HCT116 (cell line): ENCODE results near the gene OGDHL. TPM values are rescaled to one million over a fixed set of nuclear protein-coding genes. Genes with fewer than 3 reads are reported as not detected.

ENCODE experiments used
- ATAC-seq: fragments of 200-7000 bp; cut with Tn5 transposase; 2 replicates; pipeline ENCODE4 v1.9.1; 2020; ENCODE audit warnings: mild to moderate bottlenecking, moderate library complexity
- BruUV-seq: library from RNA; stranded (reverse); fragments of 400-500 nt; replicated peaks from 2 replicates; lab custom pipeline; 2021; lab: Mats Ljungman, UMichigan
- CTCF ChIA-PET: fragments of 300-600 bp; sonication (Branson Sonifier 250); formaldehyde crosslinking; loops from one replicate; lab custom pipeline; 2021; ENCODE audit warnings: antibody characterized with exemption; lab: Charles Lee
- POLR2A ChIA-PET: fragments of 300-600, 350-600 bp; sonication (Branson Sonifier 250); formaldehyde crosslinking; loops from one replicate; lab custom pipeline; 2021; ENCODE audit warnings: antibody characterized with exemption; lab: Charles Lee
- RAD21 ChIA-PET, 2 experiments: fragments of 300-600 bp; sonication (Branson Sonifier 250); formaldehyde crosslinking; loops; one replicate each; lab custom pipeline; 2023; ENCODE audit warnings: low total read pairs in 2 of 2; ENCODE audit not compliant: uncharacterized antibody in 2 of 2, unreplicated experiment in 2 of 2, low non-redundant PET in 1 of 2; lab: Charles Lee
- DNase-seq: peaks from one replicate; pipeline ENCODE4 v3.0.0-alpha.2; 2010; ENCODE audit warnings: low read depth, low spot score
- H2AFZ ChIP-seq: fragments of 200-600 bp; shearing (Covaris generic), sonication (generic); 2 replicates; pipeline ENCODE4 v1.6.1; 2017; ENCODE audit warnings: low read depth, mixed run types, mixed read lengths, antibody characterized with exemption, low read length; ENCODE audit not compliant: poor library complexity, severe bottlenecking
- H3K27ac ChIP-seq: 2 replicates; pipeline ENCODE4 v1.5.1; 2012; ENCODE audit warnings: low read depth, low read length
- H3K27me3 ChIP-seq: fragments of 200-600 bp; sonication (generic); 2 replicates; pipeline ENCODE4 v1.6.1; 2016; ENCODE audit warnings: mixed run types, low read length, mixed read lengths; ENCODE audit not compliant: insufficient read depth
- H3K36me3 ChIP-seq, 2 experiments: fragments of 200-500 bp in 1 of 2; fragments of 200-600 bp in 1 of 2; sonication (Bioruptor generic) in 1 of 2; sonication (generic) in 1 of 2; 2 replicates each; pipeline versions ENCODE4 v1.5.1 to v1.6.1; 2014 to 2016; ENCODE audit warnings: low read length in 2 of 2, inconsistent platforms in 1 of 2, mixed read lengths in 1 of 2, mixed run types in 1 of 2; ENCODE audit not compliant: insufficient read depth in 2 of 2, control insufficient read depth in 1 of 2
- H3K4me1 ChIP-seq, 2 experiments: fragments of 200-600 bp in 1 of 2; sonication (generic) in 1 of 2; 2 replicates each; pipeline versions ENCODE4 v1.5.1 to v1.6.1; 2012 to 2017; ENCODE audit warnings: low read length in 2 of 2, inconsistent platforms in 1 of 2, mild to moderate bottlenecking in 1 of 2, mixed read lengths in 1 of 2, mixed run types in 1 of 2, moderate library complexity in 1 of 2; ENCODE audit not compliant: insufficient read depth in 2 of 2, control insufficient read depth in 1 of 2
- H3K4me2 ChIP-seq: fragments of 200-600 bp; sonication (generic); 2 replicates; pipeline ENCODE4 v1.6.1; 2017; ENCODE audit warnings: mixed run types, low read length, mixed read lengths
- H3K4me3 ChIP-seq, 2 experiments: fragments of 200-600 bp in 1 of 2; sonication (generic) in 1 of 2; replicated peaks in 1 of 2; 2 replicates each; pipeline ENCODE4 v1.5.1; 2011 to 2016; ENCODE audit warnings: low read length in 2 of 2, control low read depth in 1 of 2, low read depth in 1 of 2, mild to moderate bottlenecking in 1 of 2, mixed read lengths in 1 of 2, mixed run types in 1 of 2
- H3K79me2 ChIP-seq: fragments of 200-600 bp; sonication (generic); 2 replicates; pipeline ENCODE4 v1.6.1; 2017; ENCODE audit warnings: mild to moderate bottlenecking, mixed run types, low read length, moderate library complexity, mixed read lengths; ENCODE audit not compliant: insufficient read depth
- H3K9ac ChIP-seq: fragments of 200-600 bp; sonication (generic); 2 replicates; pipeline ENCODE4 v1.6.1; 2016; ENCODE audit warnings: low read length, mixed read lengths
- H3K9me2 ChIP-seq: fragments of 200-600 bp; sonication (generic), shearing (Covaris generic); 2 replicates; pipeline ENCODE4 v1.6.1; 2017; ENCODE audit warnings: mixed run types, mild to moderate bottlenecking, moderate library complexity; ENCODE audit not compliant: insufficient read depth
- H3K9me3 ChIP-seq, 2 experiments: fragments of 200-500 bp in 1 of 2; fragments of 200-600 bp in 1 of 2; sonication (Bioruptor generic) in 1 of 2; sonication (generic) in 1 of 2; 2 replicates each; pipeline ENCODE4 v1.6.1; 2014 to 2017; ENCODE audit warnings: low read length in 2 of 2, mixed read lengths in 2 of 2, inconsistent platforms in 1 of 2, low read depth in 1 of 2, mild to moderate bottlenecking in 1 of 2, mixed run types in 1 of 2, moderate library complexity in 1 of 2; ENCODE audit not compliant: control insufficient read depth in 1 of 2, insufficient read depth in 1 of 2
- H4K20me1 ChIP-seq: fragments of 200-600 bp; sonication (generic), shearing (Covaris generic); 2 replicates; pipeline ENCODE4 v1.6.1; 2017; ENCODE audit warnings: mixed run types, mild to moderate bottlenecking, moderate library complexity; ENCODE audit not compliant: insufficient read depth
- CEBPB ChIP-seq: IDR thresholded peaks from 2 replicates; pipeline ENCODE4 v1.6.1; 2012; ENCODE audit warnings: low read depth
- EZH2 ChIP-seq: fragments of 200-600 bp; sonication (generic); IDR thresholded peaks from 2 replicates; pipeline ENCODE4 v1.6.1; 2017; ENCODE audit warnings: antibody characterized with exemption, mixed run types
- MAX ChIP-seq: IDR thresholded peaks from 2 replicates; pipeline ENCODE4 v1.6.1; 2012
- POLR2AphosphoS5 ChIP-seq: IDR thresholded peaks from 2 replicates; pipeline ENCODE4 v1.6.1; 2011; ENCODE audit warnings: mild to moderate bottlenecking, low read depth, low read length, moderate library complexity
- RAD21 ChIP-seq: IDR thresholded peaks from 2 replicates; pipeline ENCODE4 v1.6.1; 2012; ENCODE audit warnings: low read depth, mild to moderate bottlenecking
- REST ChIP-seq: IDR thresholded peaks from 2 replicates; pipeline ENCODE4 v1.6.1; 2012; ENCODE audit warnings: low read depth
- SIN3A ChIP-seq: IDR thresholded peaks from 2 replicates; pipeline ENCODE4 v1.6.1; 2012; ENCODE audit warnings: low read depth
- SP1 ChIP-seq: IDR thresholded peaks from 2 replicates; pipeline ENCODE4 v1.6.1; 2012; ENCODE audit warnings: low read depth
- SRF ChIP-seq: IDR thresholded peaks from 2 replicates; pipeline ENCODE4 v1.6.1; 2012; ENCODE audit warnings: low read depth
- TCF7L2 ChIP-seq: IDR thresholded peaks from 2 replicates; pipeline ENCODE4 v1.7.0; 2011; ENCODE audit warnings: borderline replicate concordance, inconsistent platforms; ENCODE audit not compliant: insufficient read depth, insufficient read length; ENCODE audit errors: extremely low read depth
- ZBTB33 ChIP-seq: IDR thresholded peaks from 2 replicates; pipeline ENCODE4 v1.6.1; 2011; ENCODE audit warnings: mild to moderate bottlenecking, low read length, moderate library complexity; ENCODE audit not compliant: insufficient replicate concordance; ENCODE audit errors: extremely low read depth
- intact Hi-C: fragments of 100-400 bp; cut with micrococcal nuclease; formaldehyde crosslinking; loops from 2 replicates; pipeline ENCODE4 v1.10.0; 2022
- total RNA-seq: library from RNA; stranded (reverse); gene quantifications from one replicate; pipeline ENCODE4 v1.2.1, GENCODE V29; 2021; ENCODE audit not compliant: unreplicated experiment

OGDHL gene
- total RNA-seq, 1 experiment from 2014 or later: 16.3 TPM

- ChIA-PET POLR2A (no interaction called here), CTCF (no interaction called here), RAD21 (no interaction called here)
- no peak overlapping the region for H3K27ac ChIP-seq
- no peaks in the 10 kb centered on the region for H3K79me2 ChIP-seq
- BruUV-seq: no TSS peak
- no peaks in the 10 kb centered on the region for H4K20me1 ChIP-seq
- no peak overlapping the region for H3K4me2 ChIP-seq
- no peak for ATAC-seq
- H3K36me3 ChIP-seq: no peaks in the 10 kb centered on the region
- no peak overlapping the region for H2AFZ ChIP-seq
- intact Hi-C loops: no loop called here
- no peaks in the 10 kb centered on the region for H3K9me2 ChIP-seq
- no peak for DNase-seq
- H3K4me1 ChIP-seq: no peaks in the 10 kb centered on the region
- no peak overlapping the region for H3K9ac ChIP-seq
- TF ChIP-seq CEBPB: no peak
- TF ChIP-seq SRF: no peak
- no peak for TF ChIP-seq SP1
- TF ChIP-seq EZH2: no peak
- no peak for TF ChIP-seq RAD21
- no peak for TF ChIP-seq TCF7L2
- TF ChIP-seq MAX: no peak
- TF ChIP-seq SIN3A: no peak
- no peak for TF ChIP-seq ZBTB33
- no peak for TF ChIP-seq POLR2AphosphoS5
- no peak for TF ChIP-seq REST
- no peaks in the 10 kb centered on the region for H3K9me3 ChIP-seq
- H3K27me3 ChIP-seq: no peaks in the 10 kb centered on the region
- no peak overlapping the region for H3K4me3 ChIP-seq
Measured at GRCh38 chr10:49798275-49798674, 36.2 kb upstream of the OGDHL start.
